B cell (primary cell): Measurements from ENCODE around the gene GFPT2. TPM values are rescaled to one million over a fixed set of nuclear protein-coding genes. Genes with fewer than 3 reads are reported as not detected.

ENCODE experiments used
- ATAC-seq: fragments of 200-7000 bp; cut with Tn5 transposase; one replicate; pipeline ENCODE4 v1.10.0; 2021; ENCODE audit warnings: low read depth, mild to moderate bottlenecking, moderate number of reproducible peaks, moderate library complexity
- CTCF ChIA-PET: fragments of 350-600 bp; sonication (Branson Sonifier 250); formaldehyde crosslinking; loops from one replicate; lab custom pipeline; 2021; ENCODE audit warnings: antibody characterized with exemption, inconsistent platforms; lab: Charles Lee
- POLR2A ChIA-PET: fragments of 350-600 bp; sonication (Branson Sonifier 250); formaldehyde crosslinking; loops from one replicate; lab custom pipeline; 2021; ENCODE audit warnings: antibody characterized with exemption; lab: Charles Lee
- DNase-seq: peaks from one replicate; pipeline ENCODE4 v3.0.0; 2013
- H2AFZ ChIP-seq: 2 replicates; pipeline ENCODE4 v1.6.1; 2012; ENCODE audit warnings: mild to moderate bottlenecking, low read depth, low read length; ENCODE audit not compliant: insufficient read depth, poor library complexity, severe bottlenecking
- H3K27ac ChIP-seq, 2 donors: 1 replicate in 1 of 2; 2 replicates in 1 of 2; pipeline ENCODE4 v1.5.1; 2012 to 2013; ENCODE audit warnings: low read length in 2 of 2, mild to moderate bottlenecking in 2 of 2, moderate library complexity in 1 of 2
- H3K27me3 ChIP-seq, 4 experiments: fragments of 200-600 bp in 1 of 4; sonication (generic) in 1 of 4; replicated peaks in 1 of 4; 1 replicate in 2 of 4; 2 replicates in 2 of 4; pipeline versions ENCODE4 v1.6.1 to v1.7.0; 2013 to 2016; ENCODE audit warnings: low read length in 3 of 4, mild to moderate bottlenecking in 2 of 4, mixed read lengths in 1 of 4, moderate library complexity in 1 of 4; ENCODE audit not compliant: insufficient read depth in 4 of 4, control insufficient read depth in 3 of 4; ENCODE audit errors: control extremely low read depth in 1 of 4
- H3K36me3 ChIP-seq, 2 experiments: replicated peaks in 1 of 2; 1 replicate in 1 of 2; 2 replicates in 1 of 2; pipeline versions ENCODE4 v1.6.1 to v1.7.1; 2013; ENCODE audit warnings: low read length in 1 of 2; ENCODE audit not compliant: insufficient read depth in 2 of 2, control insufficient read depth in 1 of 2; ENCODE audit errors: control extremely low read depth in 1 of 2, extremely low read depth in 1 of 2
- H3K4me1 ChIP-seq, 2 donors: fragments of 200-600 bp in 1 of 2; sonication (generic) in 1 of 2; 1 replicate in 1 of 2; 2 replicates in 1 of 2; pipeline versions ENCODE4 v1.5.1 to v1.6.1; 2013 to 2017; ENCODE audit warnings: low read length in 2 of 2; ENCODE audit not compliant: control insufficient read depth in 2 of 2, insufficient read depth in 2 of 2
- H3K4me2 ChIP-seq: replicated peaks from 2 replicates; pipeline ENCODE3; 2012; ENCODE audit warnings: mild to moderate bottlenecking, low read depth, low read length; ENCODE audit not compliant: poor library complexity, severe bottlenecking
- H3K4me3 ChIP-seq, 5 experiments: fragments of 200-600 bp in 1 of 5; sonication (generic) in 1 of 5; 1 replicate in 3 of 5; 2 replicates in 2 of 5; pipeline versions ENCODE4 v1.5.1 to v1.7.0; 2011 to 2016; ENCODE audit warnings: low read length in 4 of 5, mild to moderate bottlenecking in 4 of 5, low read depth in 2 of 5, control low read depth in 1 of 5, moderate library complexity in 1 of 5; ENCODE audit not compliant: insufficient read depth in 1 of 5; ENCODE audit errors: control extremely low read depth in 1 of 5, extremely low read depth in 1 of 5
- H3K79me2 ChIP-seq: fragments of 200-600 bp; sonication (generic); one replicate; pipeline ENCODE4 v1.6.0; 2016; ENCODE audit warnings: low read length; ENCODE audit not compliant: control insufficient read depth, insufficient read depth
- H3K9ac ChIP-seq: fragments of 200-600 bp; sonication (generic); 2 replicates; pipeline ENCODE4 v1.6.1; 2017; ENCODE audit warnings: mild to moderate bottlenecking, low read length, moderate library complexity
- H3K9me3 ChIP-seq, 3 donors: one replicate each; pipeline versions ENCODE4 v1.6.1 to v1.7.1; 2013; ENCODE audit warnings: low read length in 2 of 3; ENCODE audit not compliant: control insufficient read depth in 2 of 3, insufficient read depth in 1 of 3; ENCODE audit errors: control extremely low read depth in 1 of 3
- H4K20me1 ChIP-seq: 2 replicates; pipeline ENCODE4 v1.6.0; 2012; ENCODE audit warnings: mild to moderate bottlenecking, low read length; ENCODE audit not compliant: insufficient read depth, control insufficient read depth, poor library complexity, severe bottlenecking
- H3K27ac Mint-ChIP-seq: one replicate; pipeline ENCODE4 v1.8.0; 2021; ENCODE audit warnings: mixed read lengths
- H3K27me3 Mint-ChIP-seq: one replicate; pipeline ENCODE4 v1.8.0; 2021; ENCODE audit warnings: mixed read lengths
- H3K4me1 Mint-ChIP-seq: one replicate; pipeline ENCODE4 v1.8.0; 2021; ENCODE audit warnings: mixed read lengths
- H3K4me3 Mint-ChIP-seq: one replicate; pipeline ENCODE4 v1.8.0; 2021; ENCODE audit warnings: mixed read lengths
- H3K9me3 Mint-ChIP-seq: one replicate; pipeline ENCODE4 v1.8.0; 2022; ENCODE audit warnings: mixed read lengths; ENCODE audit not compliant: insufficient read depth
- CTCF ChIP-seq: fragments of 200-600 bp; IDR thresholded peaks from one replicate; pipeline ENCODE4 v1.8.0; 2022; ENCODE audit warnings: antibody characterized with exemption, mild to moderate bottlenecking
- EZH2 ChIP-seq: IDR thresholded peaks from 2 replicates; pipeline ENCODE4 v1.6.1; 2012; ENCODE audit warnings: borderline replicate concordance, low read depth, mild to moderate bottlenecking, moderate library complexity, low read length; ENCODE audit not compliant: insufficient read depth, poor library complexity, severe bottlenecking
- WGBS: methylation state at CpG from one replicate; pipeline ENCODE4 v1.1.5; 2013; ENCODE audit warnings: missing lambda C conversion rate; ENCODE audit not compliant: insufficient coverage; 5-methylcytosine and 5-hydroxymethylcytosine counted together
- intact Hi-C: fragments of 100-400 bp; cut with micrococcal nuclease; formaldehyde crosslinking; loops from one replicate; pipeline ENCODE4 v1.10.0; 2022
- polyA plus RNA-seq: library from polyadenylated mRNA; depleted of rRNA; stranded (reverse); fragments of >200 nt; gene quantifications from 2 replicates; pipeline ENCODE4 v1.2.3, GENCODE V29; 2012
- total RNA-seq, 2 donors: library from RNA; stranded (reverse); fragments of 120-200 nt in 1 of 2; gene quantifications; 1 replicate in 1 of 2; 2 replicates in 1 of 2; pipeline versions ENCODE4 v1.2.3 to v1.2.4, GENCODE V29; 2013 to 2022

The GFPT2 gene
- total and polyA plus RNA-seq, 2 donors (not counting 1 experiment from before 2014, with no cell fraction given): 0.03 to 2.8 TPM

- Mint-ChIP-seq H3K27ac (no peak overlapping the region), H3K27me3 (peaks cover 14% of the 10 kb centered on the region), H3K9me3 (no peaks in the 10 kb centered on the region), H3K4me1 (no peaks in the 10 kb centered on the region), H3K4me3 (no peak overlapping the region)
- Histone ChIP-seq H4K20me1 (no peaks in the 10 kb centered on the region), H3K9ac (no peak overlapping the region), H3K79me2 (no peaks in the 10 kb centered on the region), H3K27me3 (peaks cover 0 to 8% (median 0%) of the 10 kb centered on the region in 4 experiments), H3K9me3 (no peaks in the 10 kb centered on the region), H3K4me2 (no peak overlapping the region), H3K4me1 (peaks cover 0 to 4% of the 10 kb centered on the region in 2 donors), H3K4me3 (no peak overlapping the region), H2AFZ (no peak overlapping the region), H3K36me3 (no peaks in the 10 kb centered on the region), H3K27ac (no peak overlapping the region)
- CTCF ChIA-PET: interaction anchor here (1.1 to 2.7 kb wide), 7 partner anchors 14 to 99 kb away, joined by 3 to 55 read pairs (median 8); partner anchors contain the start of gene MAPK9
- intact Hi-C loops: loop anchor here (5.0 kb wide), 2 partner anchors 127 to 202 kb away; no protein-coding TSS in a partner anchor
- DNase-seq: no peak
- WGBS: 94% methylated on average over 7 of the region's 8 CpGs
- ATAC-seq: no peak
- TF ChIP-seq CTCF: no peak
- no peak for TF ChIP-seq EZH2
- POLR2A ChIA-PET: no interaction called here
These were observed 23.4 kb downstream of the GFPT2 start for GRCh38 chr5:180329606-180330269.

- no peaks in the 10 kb centered on the region for H3K9me3 ChIP-seq
- no peak overlapping the region for H2AFZ ChIP-seq
- TF ChIP-seq EZH2 (no peak), CTCF (no peak)
- H3K4me1 ChIP-seq: peaks cover 0 to 4% of the 10 kb centered on the region in 2 donors
- H3K4me3 ChIP-seq: no peak overlapping the region
- CTCF ChIA-PET: interaction anchor here (0.6 to 2.7 kb wide), 14 partner anchors 10 to 529 kb away, joined by 3 to 55 read pairs (median 7); partner anchors contain the start of gene MAPK9
- WGBS: 85% methylated on average over 7 of the region's 7 CpGs
- Mint-ChIP-seq H3K27ac (no peak overlapping the region), H3K9me3 (no peaks in the 10 kb centered on the region), H3K27me3 (peaks cover 14% of the 10 kb centered on the region), H3K4me1 (no peaks in the 10 kb centered on the region), H3K4me3 (no peak overlapping the region)
- no peak overlapping the region for H3K4me2 ChIP-seq
- peaks cover 0 to 5% (median 0%) of the 10 kb centered on the region in 4 experiments for H3K27me3 ChIP-seq
- H4K20me1 ChIP-seq: no peaks in the 10 kb centered on the region
- H3K36me3 ChIP-seq: no peaks in the 10 kb centered on the region
- ATAC-seq (no peak), DNase-seq (no peak)
- H3K9ac ChIP-seq: no peak overlapping the region
- H3K79me2 ChIP-seq: no peaks in the 10 kb centered on the region
- intact Hi-C loops: loop anchor here (5.0 kb wide), 2 partner anchors 127 to 202 kb away; no protein-coding TSS in a partner anchor
- no peak overlapping the region for H3K27ac ChIP-seq
- POLR2A ChIA-PET: no interaction called here
These were observed 24.0 kb downstream of the GFPT2 start for GRCh38 chr5:180329138-180329435.
